HL-60/S4 treated with phorbol 12-myristate 13-acetate at 8.2 ng/mL for 4 days and 3 days (cell line): ENCODE measurements around the gene PLEKHD1.

Experiments used
- in situ Hi-C: fragments of 300-500 bp; cut with MboI; formaldehyde crosslinking; loops from 2 replicates; pipeline ENCODE4 v1.15.0; 2022; ENCODE audit warnings: low sequenced_read_pairs

PLEKHD1 gene

GRCh38 chr14:69547701-69548348 lies 63.3 kb downstream of the PLEKHD1 start:
- in situ Hi-C loops = no loop called here

GRCh38 chr14:69548566-69548965 lies 64.0 kb downstream of the PLEKHD1 start:
- in situ Hi-C loops = no loop called here

- in situ Hi-C loops = no loop called here
Observed at GRCh38 chr14:69551511-69551910, 67.0 kb downstream of the PLEKHD1 start.

GRCh38 chr14:69553252-69553651 lies 68.7 kb downstream of the PLEKHD1 start:
- in situ Hi-C loops = no loop called here

GRCh38 chr14:69554500-69554899 lies 70.0 kb downstream of the PLEKHD1 start:
- in situ Hi-C loops = no loop called here

GRCh38 chr14:69558774-69559173 lies 74.2 kb downstream of the PLEKHD1 start:
- in situ Hi-C loops = no loop called here

- in situ Hi-C loops = no loop called here
Observed at GRCh38 chr14:69559581-69560011, 75.1 kb downstream of the PLEKHD1 start.

GRCh38 chr14:69560826-69561225 lies 76.3 kb downstream of the PLEKHD1 start:
- in situ Hi-C loops = no loop called here

GRCh38 chr14:69561893-69562292 lies 77.4 kb downstream of the PLEKHD1 start:
- in situ Hi-C loops = no loop called here

- in situ Hi-C loops = no loop called here
Observed at GRCh38 chr14:69567563-69567962, 83.0 kb downstream of the PLEKHD1 start.

- in situ Hi-C loops = no loop called here
Observed at GRCh38 chr14:69569859-69570258, 85.3 kb downstream of the PLEKHD1 start.

GRCh38 chr14:69570836-69571330 lies 86.4 kb downstream of the PLEKHD1 start:
- in situ Hi-C loops = no loop called here

GRCh38 chr14:69571449-69572029 lies 87.0 kb downstream of the PLEKHD1 start:
- in situ Hi-C loops = no loop called here

- in situ Hi-C loops = no loop called here
Observed at GRCh38 chr14:69572030-69572840, 87.7 kb downstream of the PLEKHD1 start.

GRCh38 chr14:69572841-69573135 lies 88.3 kb downstream of the PLEKHD1 start:
- in situ Hi-C loops = no loop called here

- in situ Hi-C loops = no loop called here
Observed at GRCh38 chr14:69573205-69573830, 88.8 kb downstream of the PLEKHD1 start.

GRCh38 chr14:69573831-69574262 lies 89.3 kb downstream of the PLEKHD1 start:
- in situ Hi-C loops = no loop called here

GRCh38 chr14:69574263-69574953 lies 89.9 kb downstream of the PLEKHD1 start, which contains the start of gene CCDC177:
TSS of gene CCDC177 (minus strand) at chr14:69574871. CDS start at chr14:69573622, 1,249 bp downstream.
- in situ Hi-C loops = no loop called here

- in situ Hi-C loops = no loop called here
Observed at GRCh38 chr14:69574954-69575295, 90.4 kb downstream of the PLEKHD1 start.

- in situ Hi-C loops = no loop called here
Observed at GRCh38 chr14:69579476-69579875, 94.9 kb downstream of the PLEKHD1 start.
